Naive B cell (primary cell): Measurements from ENCODE around the gene LYST. TPM values are rescaled to one million over a fixed set of nuclear protein-coding genes. Genes with fewer than 3 reads are reported as not detected.

Experiments used
- ATAC-seq, 2 donors: fragments of 150-1000 bp; cut with Tn5 transposase; 2 replicates each; pipeline ENCODE4 v1.10.0; 2021; ENCODE audit warnings: low read depth in 2 of 2, mild to moderate bottlenecking in 2 of 2, moderate library complexity in 2 of 2
- DNase-seq: peaks from one replicate; pipeline ENCODE4 v3.0.0; 2022
- H3K27ac Mint-ChIP-seq, 6 donors: one replicate each; pipeline ENCODE4 v1.8.0; 2020 to 2022; ENCODE audit warnings: mild to moderate bottlenecking in 6 of 6, mixed read lengths in 6 of 6, moderate library complexity in 5 of 6, inconsistent platforms in 2 of 6
- H3K27me3 Mint-ChIP-seq, 3 donors: one replicate each; pipeline ENCODE4 v1.8.0; 2021 to 2022; ENCODE audit warnings: mixed read lengths in 3 of 3, mild to moderate bottlenecking in 1 of 3
- H3K36me3 Mint-ChIP-seq, 2 donors: one replicate each; pipeline ENCODE4 v1.8.0; 2020 to 2022; ENCODE audit warnings: mixed read lengths in 2 of 2, inconsistent platforms in 1 of 2, mild to moderate bottlenecking in 1 of 2
- H3K4me1 Mint-ChIP-seq, 3 donors: one replicate each; pipeline ENCODE4 v1.8.0; 2020 to 2022; ENCODE audit warnings: mixed read lengths in 3 of 3, inconsistent platforms in 1 of 3, mild to moderate bottlenecking in 1 of 3, moderate library complexity in 1 of 3
- H3K4me3 Mint-ChIP-seq, 8 donors: one replicate each; pipeline ENCODE4 v1.8.0; 2020 to 2022; ENCODE audit warnings: mild to moderate bottlenecking in 8 of 8, mixed read lengths in 8 of 8, moderate library complexity in 8 of 8, inconsistent platforms in 2 of 8
- H3K9me3 Mint-ChIP-seq, 7 donors: one replicate each; pipeline ENCODE4 v1.8.0; 2020 to 2022; ENCODE audit warnings: mixed read lengths in 7 of 7, mild to moderate bottlenecking in 5 of 7, inconsistent platforms in 2 of 7, moderate library complexity in 1 of 7
- polyA plus RNA-seq, 6 donors: library from polyadenylated mRNA; unstranded; fragments of 300-500 nt; fragmentation: Illumina TruSeq; gene quantifications; one replicate each; pipeline ENCODE4 v1.2.3, GENCODE V29; 2021; ENCODE audit warnings: low read depth in 6 of 6

The LYST gene
- polyA plus RNA-seq, 6 donors from 2014 or later = 50.1 to 71.6 (median 65.3) TPM

DNA sequence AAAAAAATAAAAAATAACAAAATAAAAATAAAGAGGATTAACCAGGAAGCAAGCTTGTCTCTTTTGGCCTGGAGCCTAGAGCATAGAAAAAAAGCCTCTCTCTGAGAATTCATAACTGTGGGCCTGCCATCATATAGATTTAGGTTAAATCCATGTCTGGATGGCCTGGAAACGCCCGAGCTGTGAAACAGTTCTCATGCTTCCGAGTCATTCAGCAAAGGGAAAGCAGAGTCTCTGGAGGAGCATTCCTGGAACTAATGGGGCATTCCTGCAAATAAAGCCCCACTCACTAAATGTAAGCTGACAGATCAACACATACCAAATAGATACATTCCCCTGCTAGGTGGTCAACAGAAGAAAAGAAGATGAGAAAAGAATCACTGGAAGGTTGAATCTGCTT lies 141.3 kb downstream of the LYST start:
- peak overlapping the region in 2 of 6 donors; percentile 77 for H3K27ac Mint-ChIP-seq
- H3K4me1 Mint-ChIP-seq = no peaks in the 10 kb centered on the region
- H3K4me3 Mint-ChIP-seq = no peak overlapping the region
- DNase-seq (no peak), ATAC-seq (no peak)
- H3K9me3 Mint-ChIP-seq = no peaks in the 10 kb centered on the region
- no peaks in the 10 kb centered on the region for H3K27me3 Mint-ChIP-seq
- peaks cover 6 to 8% of the 10 kb centered on the region in 2 donors for H3K36me3 Mint-ChIP-seq

DNA sequence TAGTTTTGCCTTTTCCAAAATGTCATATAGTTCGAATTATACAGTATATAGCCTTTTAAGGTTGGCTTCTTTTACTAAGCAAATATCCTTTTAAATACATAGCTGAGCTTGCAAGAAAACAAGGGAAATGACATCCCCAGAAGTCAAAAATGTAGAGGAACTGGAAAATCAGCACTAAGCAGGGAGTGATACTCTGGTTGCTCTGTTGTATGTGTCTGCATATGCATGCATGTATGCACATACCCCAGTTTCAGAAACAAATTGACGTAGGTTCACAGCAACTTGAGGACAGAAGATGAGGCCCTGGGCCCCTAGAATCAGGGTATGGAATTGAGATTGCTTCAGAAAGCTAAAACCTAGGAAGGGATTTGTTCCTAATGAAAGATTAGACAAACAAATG lies 142.0 kb downstream of the LYST start:
- no peak overlapping the region for H3K4me3 Mint-ChIP-seq
- DNase-seq (no peak), ATAC-seq (no peak)
- H3K27ac Mint-ChIP-seq = peak overlapping the region in 3 of 6 donors; percentile 12 to 87 (median 22)
- no peaks in the 10 kb centered on the region for H3K4me1 Mint-ChIP-seq
- H3K27me3 Mint-ChIP-seq = no peaks in the 10 kb centered on the region
- no peaks in the 10 kb centered on the region for H3K9me3 Mint-ChIP-seq
- peaks cover 8 to 10% of the 10 kb centered on the region in 2 donors for H3K36me3 Mint-ChIP-seq

DNA sequence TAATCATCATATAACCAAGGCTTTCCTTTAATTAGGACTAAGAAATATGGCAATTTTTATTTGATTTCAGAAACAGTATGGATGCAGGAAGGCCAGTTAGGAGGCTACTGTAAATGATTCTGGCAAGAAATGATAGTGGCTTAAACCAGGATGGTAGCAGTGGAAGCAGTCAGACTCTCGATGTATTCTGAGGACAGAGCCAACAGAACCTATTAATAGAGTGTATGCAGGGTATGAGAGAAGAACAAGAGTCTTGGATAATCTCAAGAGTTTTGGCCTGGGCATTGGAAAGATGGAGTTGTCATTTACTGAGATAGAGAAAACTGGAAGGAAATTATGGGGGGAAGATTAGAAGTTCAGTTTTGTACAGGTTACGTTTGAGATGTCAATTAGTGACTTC lies 143.8 kb downstream of the LYST start:
- Mint-ChIP-seq H3K9me3 (no peaks in the 10 kb centered on the region), H3K27ac (no peak overlapping the region), H3K36me3 (peaks cover 8 to 17% of the 10 kb centered on the region in 2 donors), H3K27me3 (no peaks in the 10 kb centered on the region), H3K4me1 (no peaks in the 10 kb centered on the region), H3K4me3 (no peak overlapping the region)
- no peak for ATAC-seq
- DNase-seq = no peak

DNA sequence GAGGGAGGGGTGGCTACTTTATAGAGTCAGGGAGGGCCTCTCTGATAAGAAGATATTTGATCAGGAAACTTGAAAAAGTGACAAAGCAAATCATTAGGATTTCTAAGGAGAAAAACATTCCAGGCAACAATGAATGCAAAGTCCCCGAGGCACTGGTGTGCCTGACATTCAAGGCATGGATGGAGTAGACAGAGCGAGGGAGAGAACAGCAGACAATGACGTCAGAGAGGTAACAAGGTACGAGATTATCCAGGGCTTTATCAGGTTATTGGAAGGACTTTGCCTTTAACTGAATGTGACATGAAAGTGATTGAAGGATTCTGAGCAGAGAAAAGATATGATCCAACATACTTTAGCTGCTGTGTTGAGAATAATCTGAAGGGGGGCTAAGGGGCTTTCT lies 144.7 kb downstream of the LYST start:
- DNase-seq (no peak), ATAC-seq (no peak)
- H3K27me3 Mint-ChIP-seq = no peaks in the 10 kb centered on the region
- H3K4me3 Mint-ChIP-seq = no peak overlapping the region
- no peak overlapping the region for H3K27ac Mint-ChIP-seq
- H3K4me1 Mint-ChIP-seq = no peaks in the 10 kb centered on the region
- H3K36me3 Mint-ChIP-seq = peaks cover 8 to 19% of the 10 kb centered on the region in 2 donors
- H3K9me3 Mint-ChIP-seq = no peaks in the 10 kb centered on the region

DNA sequence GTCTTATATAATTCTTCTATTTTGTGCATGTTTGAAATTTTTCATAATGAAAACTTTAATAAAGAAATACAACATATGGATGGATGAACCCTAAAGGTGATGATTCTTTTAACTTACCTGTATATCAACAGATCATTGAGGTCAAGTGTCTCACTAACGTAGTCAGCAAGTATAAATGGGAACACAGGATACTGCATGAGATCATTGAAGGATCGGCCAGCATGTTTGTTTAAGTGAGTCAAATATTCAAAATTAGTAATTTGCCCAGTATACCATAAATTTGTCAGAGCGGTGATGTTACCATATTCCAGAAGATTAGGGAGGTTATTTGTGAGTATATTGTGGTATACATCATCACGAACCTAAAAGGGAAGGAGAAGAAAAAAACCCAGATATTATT lies 146.2 kb downstream of the LYST start:
- no peak overlapping the region for H3K27ac Mint-ChIP-seq
- H3K4me1 Mint-ChIP-seq = no peaks in the 10 kb centered on the region
- H3K4me3 Mint-ChIP-seq = no peak overlapping the region
- no peak for ATAC-seq
- no peaks in the 10 kb centered on the region for H3K9me3 Mint-ChIP-seq
- no peak for DNase-seq
- peaks cover 12 to 21% of the 10 kb centered on the region in 2 donors for H3K36me3 Mint-ChIP-seq
- H3K27me3 Mint-ChIP-seq = no peaks in the 10 kb centered on the region

DNA sequence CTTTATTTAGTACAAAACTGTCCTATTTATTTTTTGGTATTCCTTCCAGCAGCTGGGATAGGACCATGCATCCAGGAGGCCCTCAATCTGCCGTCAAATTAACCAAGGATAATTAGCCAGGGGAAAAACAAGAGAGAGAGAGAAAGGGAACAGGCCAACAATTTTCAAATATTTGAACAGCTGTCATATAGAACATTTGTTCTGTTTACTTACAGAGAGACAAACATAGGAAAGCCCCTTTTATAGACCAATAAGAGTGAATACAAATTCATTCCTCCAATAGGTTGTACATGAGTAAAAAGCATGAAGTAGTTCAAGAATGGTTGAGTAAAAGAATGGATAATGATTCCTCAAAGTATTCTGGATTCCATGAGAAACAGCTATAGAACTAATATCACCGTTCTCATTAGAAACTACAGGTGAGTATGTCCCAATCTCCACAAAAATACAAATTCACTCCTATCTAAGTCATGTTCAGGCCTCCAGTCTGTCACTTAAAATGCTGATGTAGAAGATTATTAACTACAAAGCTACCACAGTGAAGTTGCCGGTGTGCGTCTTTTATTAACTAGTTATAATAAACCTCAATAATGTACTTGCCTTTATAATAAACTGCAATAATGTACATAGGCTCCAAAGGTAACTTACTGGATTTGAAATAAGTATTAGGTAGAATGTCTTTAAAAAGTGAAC lies 152.4 kb downstream of the LYST start:
- H3K4me1 Mint-ChIP-seq = no peaks in the 10 kb centered on the region
- no peak overlapping the region for H3K4me3 Mint-ChIP-seq
- H3K27me3 Mint-ChIP-seq = no peaks in the 10 kb centered on the region
- ATAC-seq (no peak), DNase-seq (no peak)
- peak overlapping the region in 2 of 6 donors; percentile 15 to 67 for H3K27ac Mint-ChIP-seq
- no peaks in the 10 kb centered on the region for H3K9me3 Mint-ChIP-seq
- H3K36me3 Mint-ChIP-seq = peaks cover 10 to 15% of the 10 kb centered on the region in 2 donors

DNA sequence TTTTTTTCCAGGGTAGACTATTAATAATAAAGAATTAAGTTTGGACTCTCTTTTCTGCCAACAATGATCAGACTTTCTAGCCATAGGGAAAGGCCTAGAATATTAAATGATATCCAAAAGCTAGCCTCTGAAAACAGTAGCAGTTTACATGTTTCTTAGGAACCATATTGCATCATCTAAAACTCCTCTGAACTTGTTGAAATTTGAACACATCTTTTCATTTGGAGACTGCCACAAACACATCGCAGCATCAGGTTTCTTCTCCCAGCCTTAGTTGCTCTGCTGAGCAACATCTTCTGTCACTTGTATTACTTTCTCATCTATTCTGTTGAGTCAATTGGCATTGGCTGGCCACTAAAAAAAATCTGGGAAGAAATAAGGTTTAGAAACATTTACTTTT lies 153.9 kb downstream of the LYST start:
- Mint-ChIP-seq H3K27me3 (no peaks in the 10 kb centered on the region), H3K27ac (no peak overlapping the region), H3K4me3 (no peak overlapping the region), H3K4me1 (no peaks in the 10 kb centered on the region), H3K9me3 (no peaks in the 10 kb centered on the region), H3K36me3 (peaks cover 18 to 24% of the 10 kb centered on the region in 2 donors)
- DNase-seq (no peak), ATAC-seq (no peak)

DNA sequence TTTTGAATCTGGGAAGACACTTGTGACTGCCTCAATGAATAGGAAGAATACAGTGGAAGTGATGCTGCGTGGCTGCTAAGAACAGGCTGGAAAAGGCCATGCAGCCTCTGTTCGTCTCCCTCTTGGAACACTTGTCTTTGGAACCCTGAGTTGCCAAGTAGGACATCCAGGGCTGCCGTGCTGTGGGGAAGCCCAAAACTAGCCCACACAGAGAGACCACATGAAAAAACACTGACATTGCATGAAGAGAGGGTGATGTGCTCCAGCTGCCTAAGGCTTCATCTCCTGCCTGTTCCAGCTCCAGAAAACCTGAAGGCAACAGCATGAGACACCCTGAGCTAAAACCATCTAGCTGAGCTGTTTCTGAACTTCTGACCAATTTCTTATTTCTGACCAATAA lies 156.0 kb downstream of the LYST start:
- no peaks in the 10 kb centered on the region for H3K27me3 Mint-ChIP-seq
- no peaks in the 10 kb centered on the region for H3K4me1 Mint-ChIP-seq
- no peaks in the 10 kb centered on the region for H3K9me3 Mint-ChIP-seq
- ATAC-seq (no peak), DNase-seq (no peak)
- peak overlapping the region in 1 of 6 donors; percentile 14 for H3K27ac Mint-ChIP-seq
- H3K36me3 Mint-ChIP-seq = peaks cover 16 to 25% of the 10 kb centered on the region in 2 donors
- H3K4me3 Mint-ChIP-seq = no peak overlapping the region

DNA sequence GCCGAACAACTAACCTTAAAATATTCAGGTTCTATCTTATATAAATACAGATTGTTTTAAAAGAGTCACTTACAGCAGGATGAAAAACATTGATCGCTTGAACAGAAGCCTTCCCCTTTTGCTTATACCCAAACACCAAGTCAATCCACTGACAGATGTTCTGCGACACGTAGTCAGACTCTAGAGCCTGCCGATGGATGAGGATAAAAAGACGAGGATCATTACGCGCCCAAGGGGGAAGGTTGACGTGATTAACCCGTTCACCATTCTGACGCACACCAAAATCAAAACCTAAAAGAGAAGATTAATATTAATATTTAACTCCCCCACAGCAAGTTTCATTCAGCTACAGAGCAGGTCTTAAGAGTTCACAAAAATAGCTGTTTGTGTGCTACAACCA lies 157.7 kb downstream of the LYST start:
- Mint-ChIP-seq H3K4me3 (no peak overlapping the region), H3K27me3 (no peaks in the 10 kb centered on the region), H3K9me3 (no peaks in the 10 kb centered on the region), H3K4me1 (no peaks in the 10 kb centered on the region), H3K36me3 (peaks cover 9 to 30% of the 10 kb centered on the region in 2 donors), H3K27ac (no peak overlapping the region)
- no peak for ATAC-seq
- no peak for DNase-seq

DNA sequence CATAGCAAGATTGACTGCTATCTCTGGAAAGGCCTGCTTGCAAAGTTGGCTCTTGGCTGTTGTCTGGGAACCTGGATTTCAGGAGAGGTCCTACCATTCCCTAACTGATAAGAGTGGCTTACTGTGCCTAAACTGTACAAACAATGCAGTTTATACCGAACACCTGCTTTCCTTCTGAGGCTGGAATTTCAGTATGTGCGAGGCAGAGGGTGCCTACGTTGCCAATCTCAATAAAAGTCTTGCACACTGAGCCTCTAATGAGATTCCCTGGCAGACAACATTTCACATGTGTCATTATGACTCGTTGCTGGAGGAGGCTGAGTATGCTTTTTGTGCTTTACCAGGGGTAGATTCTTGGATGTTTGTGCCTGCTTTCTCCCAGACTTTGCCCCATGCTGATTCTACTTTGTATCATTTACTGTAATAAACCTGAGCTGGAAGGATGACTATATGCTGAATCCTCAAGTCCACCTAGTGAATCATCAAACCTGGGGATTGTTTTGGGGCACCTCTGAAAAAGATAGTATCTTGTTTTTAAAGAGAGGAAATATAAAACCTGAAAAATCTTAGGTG lies 158.2 kb downstream of the LYST start:
- H3K27ac Mint-ChIP-seq = peak overlapping the region in 2 of 6 donors; percentile 2 to 70
- peaks cover 9 to 36% of the 10 kb centered on the region in 2 donors for H3K36me3 Mint-ChIP-seq
- ATAC-seq (no peak), DNase-seq (no peak)
- H3K4me1 Mint-ChIP-seq = no peaks in the 10 kb centered on the region
- H3K4me3 Mint-ChIP-seq = no peak overlapping the region
- H3K9me3 Mint-ChIP-seq = no peaks in the 10 kb centered on the region
- no peaks in the 10 kb centered on the region for H3K27me3 Mint-ChIP-seq

DNA sequence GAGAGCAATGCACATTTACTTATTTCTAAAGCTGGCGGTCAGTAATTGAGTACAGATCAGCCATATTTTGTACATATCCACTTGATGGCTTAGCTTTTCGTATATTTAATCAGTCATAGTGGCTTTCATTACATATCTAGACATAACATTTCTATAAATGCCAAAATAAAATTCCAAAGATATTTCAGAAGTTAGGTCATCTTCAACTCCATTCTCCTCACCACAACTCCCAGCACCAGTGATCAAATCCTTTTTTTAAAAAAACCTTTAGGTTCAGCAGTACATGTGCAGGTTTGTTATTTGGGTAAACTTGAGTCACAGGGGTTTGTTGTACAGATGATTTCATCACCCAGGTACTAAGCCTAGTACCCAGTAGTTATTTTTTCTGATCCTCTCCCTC lies 163.2 kb downstream of the LYST start:
- Mint-ChIP-seq H3K9me3 (no peaks in the 10 kb centered on the region), H3K27ac (peak overlapping the region in 3 of 6 donors; percentile 39 to 47 (median 40)), H3K4me1 (no peaks in the 10 kb centered on the region), H3K4me3 (no peak overlapping the region), H3K27me3 (no peaks in the 10 kb centered on the region), H3K36me3 (peaks cover 31 to 60% of the 10 kb centered on the region in 2 donors)
- DNase-seq (no peak), ATAC-seq (no peak)

DNA sequence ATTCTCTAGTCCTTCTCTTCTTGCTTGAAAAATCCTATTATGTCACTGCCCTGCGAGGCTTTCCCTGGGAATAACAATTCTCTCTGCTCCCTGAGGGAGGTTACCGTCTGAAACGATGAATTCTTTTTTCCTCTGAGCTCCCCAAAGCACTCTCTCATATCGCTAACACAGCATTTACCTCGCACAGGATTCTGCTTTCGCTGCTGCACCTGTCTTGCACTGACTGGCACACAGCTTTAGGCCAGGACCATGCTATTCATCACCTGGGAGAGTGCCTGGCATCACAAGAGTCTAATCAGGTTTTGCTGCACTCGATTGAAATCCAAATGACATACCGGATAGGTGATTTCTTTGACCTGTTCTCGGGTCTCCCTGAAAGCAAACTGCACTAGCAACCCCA lies 164.3 kb downstream of the LYST start:
- Mint-ChIP-seq H3K36me3 (peaks cover 34 to 59% of the 10 kb centered on the region in 2 donors), H3K4me1 (no peaks in the 10 kb centered on the region), H3K9me3 (no peaks in the 10 kb centered on the region), H3K27ac (peak overlapping the region in 2 of 6 donors; percentile 34 to 86), H3K27me3 (no peaks in the 10 kb centered on the region), H3K4me3 (no peak overlapping the region)
- ATAC-seq (no peak), DNase-seq (no peak)

DNA sequence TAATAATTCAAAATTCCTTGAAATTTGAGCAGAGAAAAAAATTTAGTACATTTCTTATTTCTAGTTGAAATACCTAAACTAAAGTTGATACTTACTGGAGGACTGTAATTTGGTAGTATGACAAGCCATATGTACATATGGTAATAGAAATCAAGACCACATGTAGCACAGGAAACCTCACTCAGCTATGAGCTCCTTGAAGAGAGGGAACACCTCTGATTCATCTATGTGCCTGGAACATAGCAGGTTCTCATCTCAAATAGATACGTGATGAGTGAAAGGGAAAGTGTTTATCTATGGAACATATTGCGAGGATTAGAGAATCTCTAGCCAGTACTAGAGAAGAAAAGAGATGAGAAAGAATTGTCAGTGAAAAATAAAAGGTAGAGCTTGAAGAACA lies 169.2 kb downstream of the LYST start:
- Mint-ChIP-seq H3K27ac (no peak overlapping the region), H3K4me1 (no peaks in the 10 kb centered on the region), H3K9me3 (no peaks in the 10 kb centered on the region), H3K27me3 (no peaks in the 10 kb centered on the region), H3K36me3 (peaks cover 52 to 54% of the 10 kb centered on the region in 2 donors), H3K4me3 (no peak overlapping the region)
- ATAC-seq (no peak), DNase-seq (no peak)

DNA sequence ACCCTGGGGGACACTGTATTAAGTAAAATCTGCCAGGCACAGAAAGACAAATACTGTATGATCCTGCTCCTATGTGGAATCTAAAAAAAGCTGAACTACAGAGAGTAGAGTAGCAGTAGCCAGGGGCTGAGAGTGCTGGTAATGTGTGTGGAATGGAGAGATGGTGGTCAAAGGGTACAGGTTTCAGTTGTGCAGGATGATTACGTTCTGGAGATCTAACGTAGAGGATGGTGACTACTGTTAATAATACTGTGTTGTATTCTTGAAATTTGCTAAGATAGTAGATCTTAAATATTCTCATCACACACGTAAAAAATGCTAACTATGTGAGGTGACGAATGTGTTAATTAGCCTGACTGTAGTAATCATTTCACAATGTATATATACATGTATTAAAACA lies 177.3 kb downstream of the LYST start:
- DNase-seq (no peak), ATAC-seq (no peak)
- no peaks in the 10 kb centered on the region for H3K27me3 Mint-ChIP-seq
- H3K4me1 Mint-ChIP-seq = no peaks in the 10 kb centered on the region
- H3K4me3 Mint-ChIP-seq = no peak overlapping the region
- no peaks in the 10 kb centered on the region for H3K9me3 Mint-ChIP-seq
- H3K27ac Mint-ChIP-seq = peak overlapping the region in 1 of 6 donors; percentile 3
- H3K36me3 Mint-ChIP-seq = peaks cover 32 to 35% of the 10 kb centered on the region in 2 donors
